A673 (cell line): ENCODE data around the gene CCDC69. TPM values are rescaled to one million over a fixed set of nuclear protein-coding genes. Genes with fewer than 3 reads are reported as not detected.
"Not testable (repeated sequence)": the region's sequence is repeated elsewhere in the genome, so short reads cannot be mapped to it uniquely, and the experiment has no call there.

Experiments
- BruUV-seq: library from RNA; stranded (reverse); fragments of 400-500 nt; replicated peaks from 2 replicates; lab custom pipeline; 2021; lab: Mats Ljungman, UMichigan
- CTCF ChIA-PET: fragments of 300-600 bp; sonication (Branson Sonifier 250); formaldehyde crosslinking; loops from one replicate; lab custom pipeline; 2022; ENCODE audit warnings: antibody characterized with exemption; lab: Charles Lee
- POLR2A ChIA-PET: fragments of 300-600 bp; sonication (Branson Sonifier 250); formaldehyde crosslinking; loops from one replicate; lab custom pipeline; 2022; ENCODE audit warnings: antibody characterized with exemption; ENCODE audit not compliant: low non-redundant PET; lab: Charles Lee
- DNase-seq: peaks from one replicate; pipeline ENCODE4 v3.0.0-alpha.2; 2015; ENCODE audit warnings: low spot score
- H3K27ac ChIP-seq: fragments of 200-600 bp; sonication (generic); 2 replicates; pipeline ENCODE4 v1.5.1; 2016; ENCODE audit warnings: mixed run types, low read depth, mild to moderate bottlenecking, mixed read lengths, antibody characterized with exemption, low read length; ENCODE audit not compliant: poor library complexity, severe bottlenecking
- H3K27me3 ChIP-seq: fragments of 200-600 bp; sonication (generic); replicated peaks from 2 replicates; pipeline ENCODE4 v1.6.1; 2017; ENCODE audit warnings: mixed run types, low read depth, mild to moderate bottlenecking, mixed read lengths, antibody characterized with exemption, low read length; ENCODE audit not compliant: insufficient read depth, poor library complexity
- H3K36me3 ChIP-seq: fragments of 200-600 bp; sonication (generic); 2 replicates; pipeline ENCODE4 v1.6.1; 2016; ENCODE audit warnings: mixed run types, mild to moderate bottlenecking, mixed read lengths, antibody characterized with exemption, low read length; ENCODE audit not compliant: insufficient read depth, poor library complexity, severe bottlenecking
- H3K4me1 ChIP-seq: fragments of 200-600 bp; sonication (generic); 2 replicates; pipeline ENCODE4 v1.6.1; 2017; ENCODE audit warnings: mixed run types, mild to moderate bottlenecking, mixed read lengths, antibody characterized with exemption, low read length; ENCODE audit not compliant: insufficient read depth, poor library complexity, severe bottlenecking
- H3K4me3 ChIP-seq: fragments of 200-600 bp; sonication (generic); 2 replicates; pipeline ENCODE4 v1.5.1; 2016; ENCODE audit warnings: low read depth, mixed run types, mild to moderate bottlenecking, mixed read lengths, low read length; ENCODE audit not compliant: poor library complexity, severe bottlenecking
- H3K9me3 ChIP-seq: fragments of 200-600 bp; sonication (generic); 2 replicates; pipeline ENCODE4 v1.6.1; 2016; ENCODE audit warnings: mixed run types, low read depth, mild to moderate bottlenecking, mixed read lengths, antibody characterized with exemption, low read length; ENCODE audit not compliant: poor library complexity, severe bottlenecking
- CTCF ChIP-seq: fragments of 300-800, 200-600 bp; sonication (generic); conservative IDR thresholded peaks from 2 replicates; pipeline ENCODE4 v1.5.1; 2017; ENCODE audit warnings: low read depth, mild to moderate bottlenecking, antibody characterized with exemption, low read length, moderate library complexity, mixed read lengths
- EZH2 ChIP-seq: fragments of 200-600 bp; sonication (generic); IDR thresholded peaks from 2 replicates; pipeline ENCODE4 v1.6.1; 2017; ENCODE audit warnings: borderline replicate concordance, low read depth, mild to moderate bottlenecking, mixed read lengths, antibody characterized with exemption, low read length; ENCODE audit not compliant: poor library complexity, severe bottlenecking
- intact Hi-C: fragments of 100-400 bp; cut with micrococcal nuclease; formaldehyde crosslinking; loops from one replicate; pipeline ENCODE4 v1.10.0; 2022; ENCODE audit not compliant: unreplicated experiment
- total RNA-seq: library from RNA; stranded (reverse); gene quantifications from 2 replicates; pipeline ENCODE4 v1.2.3, GENCODE V29; 2021

The CCDC69 gene
- total RNA-seq, 1 experiment from 2014 or later = not detected

- ChIA-PET POLR2A (no interaction called here), CTCF (no interaction called here)
- DNase-seq = no peak
- Histone ChIP-seq H3K27ac (no peak overlapping the region), H3K27me3 (no peaks in the 10 kb centered on the region), H3K9me3 (no peaks in the 10 kb centered on the region), H3K4me1 (no peaks in the 10 kb centered on the region), H3K4me3 (no peak overlapping the region), H3K36me3 (no peaks in the 10 kb centered on the region)
- TF ChIP-seq CTCF (no peak), EZH2 (no peak)
- intact Hi-C loops = no loop called here
- BruUV-seq = no TSS peak
Observed at GRCh38 chr5:151236888-151237287, 13.0 kb upstream of the CCDC69 start.

- intact Hi-C loops, CTCF ChIA-PET, H3K4me3 ChIP-seq, DNase-seq, BruUV-seq, H3K9me3 ChIP-seq, H3K27me3 ChIP-seq, H3K36me3 ChIP-seq, POLR2A ChIA-PET, H3K27ac ChIP-seq, H3K4me1 ChIP-seq: not testable (repeated sequence)
Observed at GRCh38 chr5:151235239-151235571, 11.3 kb upstream of the CCDC69 start.

GRCh38 chr5:151234476-151235238 lies 10.8 kb upstream of the CCDC69 start:
- POLR2A ChIA-PET = no interaction called here
- CTCF ChIA-PET = no interaction called here
- H3K4me3 ChIP-seq = no peak overlapping the region
- intact Hi-C loops = no loop called here
- no peaks in the 10 kb centered on the region for H3K9me3 ChIP-seq
- H3K4me1 ChIP-seq = no peaks in the 10 kb centered on the region
- DNase-seq = no peak
- no peaks in the 10 kb centered on the region for H3K36me3 ChIP-seq
- no TSS peak for BruUV-seq
- H3K27ac ChIP-seq = no peak overlapping the region
- TF ChIP-seq CTCF (no peak), EZH2 (no peak)
- H3K27me3 ChIP-seq = no peaks in the 10 kb centered on the region

- no peak for DNase-seq
- no TSS peak for BruUV-seq
- no peak overlapping the region for H3K27ac ChIP-seq
- intact Hi-C loops = no loop called here
- TF ChIP-seq CTCF (no peak), EZH2 (no peak)
- no peaks in the 10 kb centered on the region for H3K27me3 ChIP-seq
- no peak overlapping the region for H3K4me3 ChIP-seq
- no peaks in the 10 kb centered on the region for H3K36me3 ChIP-seq
- H3K4me1 ChIP-seq = no peaks in the 10 kb centered on the region
- ChIA-PET CTCF (no interaction called here), POLR2A (no interaction called here)
- H3K9me3 ChIP-seq = no peaks in the 10 kb centered on the region
Observed at GRCh38 chr5:151233616-151234085, 9.8 kb upstream of the CCDC69 start.
